Mammary epithelial cell (primary cell): ENCODE results near the gene CROCC2.

Experiments used
- EZH2 ChIP-seq: IDR thresholded peaks from 2 replicates; pipeline ENCODE4 v1.6.1; 2012; ENCODE audit warnings: low read length, inconsistent platforms, borderline replicate concordance
- TF ChIP-seq, protein P1 (sequence below), 2 donors: IDR thresholded peaks in 1 of 2; conservative IDR thresholded peaks in 1 of 2; 2 replicates each; pipeline ENCODE4 v1.5.1; 2011 to 2012; ENCODE audit warnings: inconsistent platforms in 2 of 2, low read length in 2 of 2, mild to moderate bottlenecking in 2 of 2, control low read depth in 1 of 2, low read depth in 1 of 2; ENCODE audit not compliant: insufficient read depth in 1 of 2; ENCODE audit errors: extremely low read depth in 1 of 2

DNA sequence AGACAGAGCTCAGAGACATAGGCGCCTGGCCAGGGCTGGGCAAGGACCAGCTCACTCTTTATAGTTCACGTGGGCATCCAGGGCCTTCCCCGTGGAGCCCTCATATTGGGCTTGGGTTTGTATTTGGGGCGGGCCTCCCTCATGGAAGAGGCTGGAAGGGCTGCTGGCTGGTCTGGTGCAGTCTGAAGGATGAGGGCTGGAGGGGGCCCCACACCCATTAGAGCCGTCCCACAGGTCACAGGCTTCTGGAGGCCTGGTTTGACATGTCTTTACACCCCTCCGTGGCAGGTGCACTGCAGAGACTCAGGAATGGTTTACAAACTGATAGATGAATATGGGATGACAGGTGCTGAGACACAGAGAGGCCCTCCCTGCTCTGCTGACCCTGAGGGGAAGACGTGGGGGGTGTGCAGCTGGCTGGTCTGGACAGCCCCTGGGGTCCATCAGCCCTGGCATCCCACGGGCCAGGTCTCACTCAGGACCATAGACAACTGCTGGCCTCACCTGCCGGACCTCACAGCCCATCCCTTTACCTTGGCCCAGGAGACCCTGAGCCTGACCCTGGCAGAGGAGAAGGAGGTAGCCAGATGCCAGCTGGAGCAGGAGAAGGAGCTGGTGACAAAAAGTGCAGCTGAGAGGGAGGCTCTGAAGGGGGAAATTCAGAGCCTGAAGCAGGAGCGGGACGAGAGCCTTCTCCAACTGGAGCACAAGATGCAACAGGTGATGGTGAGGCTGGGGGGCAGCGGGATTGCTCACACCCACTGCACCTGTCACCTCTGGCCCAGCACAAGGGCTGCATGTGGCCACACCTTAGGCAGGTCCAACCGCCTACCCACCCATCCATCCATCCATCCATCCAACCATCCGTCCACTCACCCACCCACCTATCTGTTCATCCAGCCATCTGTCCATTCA lies 43.9 kb downstream of the CROCC2 start:
- no peak for TF ChIP-seq EZH2
- TF ChIP-seq, protein P1, sequence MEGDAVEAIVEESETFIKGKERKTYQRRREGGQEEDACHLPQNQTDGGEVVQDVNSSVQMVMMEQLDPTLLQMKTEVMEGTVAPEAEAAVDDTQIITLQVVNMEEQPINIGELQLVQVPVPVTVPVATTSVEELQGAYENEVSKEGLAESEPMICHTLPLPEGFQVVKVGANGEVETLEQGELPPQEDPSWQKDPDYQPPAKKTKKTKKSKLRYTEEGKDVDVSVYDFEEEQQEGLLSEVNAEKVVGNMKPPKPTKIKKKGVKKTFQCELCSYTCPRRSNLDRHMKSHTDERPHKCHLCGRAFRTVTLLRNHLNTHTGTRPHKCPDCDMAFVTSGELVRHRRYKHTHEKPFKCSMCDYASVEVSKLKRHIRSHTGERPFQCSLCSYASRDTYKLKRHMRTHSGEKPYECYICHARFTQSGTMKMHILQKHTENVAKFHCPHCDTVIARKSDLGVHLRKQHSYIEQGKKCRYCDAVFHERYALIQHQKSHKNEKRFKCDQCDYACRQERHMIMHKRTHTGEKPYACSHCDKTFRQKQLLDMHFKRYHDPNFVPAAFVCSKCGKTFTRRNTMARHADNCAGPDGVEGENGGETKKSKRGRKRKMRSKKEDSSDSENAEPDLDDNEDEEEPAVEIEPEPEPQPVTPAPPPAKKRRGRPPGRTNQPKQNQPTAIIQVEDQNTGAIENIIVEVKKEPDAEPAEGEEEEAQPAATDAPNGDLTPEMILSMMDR (conservative IDR thresholded peaks at IDR 0.05 in 1 of 2, IDR thresholded peaks at IDR 0.05 in 1 of 2; ENCODE audit: extremely low read depth in 1 of 2, insufficient read depth in 1 of 2, low read depth in 1 of 2, low read length in 2 of 2) = no peak
